ENCODE measurements around the gene DHCR7. TPM values are rescaled to one million over a fixed set of nuclear protein-coding genes. Genes with fewer than 3 reads are reported as not detected.

Gene DHCR7
- total RNA-seq, 1 experiment from 2014 or later: 286 TPM

DNA sequence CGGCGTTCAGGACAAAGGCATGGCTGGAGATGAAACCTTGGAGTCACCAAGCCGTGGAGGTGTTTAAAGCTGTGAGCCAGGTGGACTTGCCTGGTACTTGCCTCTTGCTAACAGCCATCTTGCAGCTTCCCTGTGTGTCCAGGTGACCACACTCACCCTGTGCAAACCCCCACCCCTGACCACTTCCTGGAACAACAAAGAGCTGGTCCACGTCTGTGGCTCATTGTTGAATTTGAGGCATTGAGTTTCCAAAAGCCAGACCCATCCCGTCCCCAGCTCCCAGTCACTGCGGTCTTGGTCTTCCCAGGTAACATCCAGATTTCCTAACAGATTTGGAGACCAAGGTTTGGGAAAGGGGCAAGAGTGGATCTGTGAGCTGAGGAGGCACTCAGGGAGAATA lies 18.5 kb downstream of the DHCR7 start:
- BruUV-seq (replicated peaks): no TSS peak
- no peak for DNase-seq (ENCODE audit: low spot score)
- H3K9me3 ChIP-seq (ENCODE audit: low read depth, low read length, poor library complexity, severe bottlenecking): no peaks in the 10 kb centered on the region
- CTCF ChIA-PET: no interaction called here
- H3K4me1 ChIP-seq (ENCODE audit: insufficient read depth, low read length, poor library complexity, severe bottlenecking): no peaks in the 10 kb centered on the region
- no peak for TF ChIP-seq EZH2 (IDR thresholded peaks at IDR 0.05; ENCODE audit: borderline replicate concordance, low read depth, low read length, poor library complexity, severe bottlenecking)
- TF ChIP-seq, protein P1, sequence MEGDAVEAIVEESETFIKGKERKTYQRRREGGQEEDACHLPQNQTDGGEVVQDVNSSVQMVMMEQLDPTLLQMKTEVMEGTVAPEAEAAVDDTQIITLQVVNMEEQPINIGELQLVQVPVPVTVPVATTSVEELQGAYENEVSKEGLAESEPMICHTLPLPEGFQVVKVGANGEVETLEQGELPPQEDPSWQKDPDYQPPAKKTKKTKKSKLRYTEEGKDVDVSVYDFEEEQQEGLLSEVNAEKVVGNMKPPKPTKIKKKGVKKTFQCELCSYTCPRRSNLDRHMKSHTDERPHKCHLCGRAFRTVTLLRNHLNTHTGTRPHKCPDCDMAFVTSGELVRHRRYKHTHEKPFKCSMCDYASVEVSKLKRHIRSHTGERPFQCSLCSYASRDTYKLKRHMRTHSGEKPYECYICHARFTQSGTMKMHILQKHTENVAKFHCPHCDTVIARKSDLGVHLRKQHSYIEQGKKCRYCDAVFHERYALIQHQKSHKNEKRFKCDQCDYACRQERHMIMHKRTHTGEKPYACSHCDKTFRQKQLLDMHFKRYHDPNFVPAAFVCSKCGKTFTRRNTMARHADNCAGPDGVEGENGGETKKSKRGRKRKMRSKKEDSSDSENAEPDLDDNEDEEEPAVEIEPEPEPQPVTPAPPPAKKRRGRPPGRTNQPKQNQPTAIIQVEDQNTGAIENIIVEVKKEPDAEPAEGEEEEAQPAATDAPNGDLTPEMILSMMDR (conservative IDR thresholded peaks at IDR 0.05; ENCODE audit: low read depth, low read length): no peak
- POLR2A ChIA-PET (ENCODE audit: low non-redundant PET): interaction anchor here (0.7 kb wide), 1 partner anchor 23 kb away, joined by 4 read pairs; the partner anchor contains the start of gene NADSYN1
- peaks cover 12% of the 10 kb centered on the region for H3K36me3 ChIP-seq (ENCODE audit: insufficient read depth, low read length, poor library complexity, severe bottlenecking)
- H3K27me3 ChIP-seq (replicated peaks; ENCODE audit: insufficient read depth, low read depth, low read length, poor library complexity): no peaks in the 10 kb centered on the region
- no peak overlapping the region for H3K4me3 ChIP-seq (ENCODE audit: low read depth, low read length, poor library complexity, severe bottlenecking)
- H3K27ac ChIP-seq (ENCODE audit: low read depth, low read length, poor library complexity, severe bottlenecking): no peak overlapping the region
- intact Hi-C loops (cut with micrococcal nuclease; ENCODE audit: unreplicated experiment): no loop called here

DNA sequence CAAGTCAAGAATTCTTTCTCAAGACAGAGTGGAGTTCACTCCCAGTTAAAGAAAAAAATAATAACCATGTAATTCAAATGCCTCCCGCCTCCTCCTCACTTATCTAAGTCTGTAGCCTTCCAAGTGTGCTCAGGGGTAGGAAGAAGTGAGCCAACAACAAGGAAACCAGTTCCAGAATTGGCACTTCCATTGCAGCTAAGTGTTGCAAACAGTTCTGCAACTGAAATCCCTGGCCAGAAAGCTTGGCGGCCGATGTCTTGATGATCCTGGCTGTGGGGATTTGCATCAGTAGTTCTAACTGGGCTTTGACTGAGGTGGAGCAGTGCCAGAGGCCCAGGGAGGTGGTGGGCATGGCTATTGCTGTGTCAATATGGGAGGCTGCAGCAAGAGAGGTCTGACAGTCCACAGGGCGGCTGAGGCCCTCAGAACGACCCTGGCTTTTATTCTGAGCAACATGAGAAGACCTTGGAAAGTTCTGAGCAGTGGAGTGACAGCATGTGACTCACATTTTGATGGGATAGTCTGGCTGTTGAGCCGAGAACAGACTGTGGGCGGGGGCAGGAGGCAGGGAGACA lies 19.2 kb downstream of the DHCR7 start:
- ChIA-PET CTCF (no interaction called here), POLR2A (ENCODE audit: low non-redundant PET) (no interaction called here)
- Histone ChIP-seq H3K4me1 (ENCODE audit: insufficient read depth, low read length, poor library complexity, severe bottlenecking) (no peaks in the 10 kb centered on the region), H3K9me3 (ENCODE audit: low read depth, low read length, poor library complexity, severe bottlenecking) (no peaks in the 10 kb centered on the region), H3K36me3 (ENCODE audit: insufficient read depth, low read length, poor library complexity, severe bottlenecking) (peaks cover 5% of the 10 kb centered on the region), H3K27me3 (replicated peaks; ENCODE audit: insufficient read depth, low read depth, low read length, poor library complexity) (no peaks in the 10 kb centered on the region), H3K27ac (ENCODE audit: low read depth, low read length, poor library complexity, severe bottlenecking) (no peak overlapping the region), H3K4me3 (ENCODE audit: low read depth, low read length, poor library complexity, severe bottlenecking) (no peak overlapping the region)
- intact Hi-C loops (cut with micrococcal nuclease; ENCODE audit: unreplicated experiment): no loop called here
- TF ChIP-seq, protein P1 (conservative IDR thresholded peaks at IDR 0.05; ENCODE audit: low read depth, low read length): no peak
- no peak for TF ChIP-seq EZH2 (IDR thresholded peaks at IDR 0.05; ENCODE audit: borderline replicate concordance, low read depth, low read length, poor library complexity, severe bottlenecking)
- no TSS peak for BruUV-seq (replicated peaks)
- no peak for DNase-seq (ENCODE audit: low spot score)

DNA sequence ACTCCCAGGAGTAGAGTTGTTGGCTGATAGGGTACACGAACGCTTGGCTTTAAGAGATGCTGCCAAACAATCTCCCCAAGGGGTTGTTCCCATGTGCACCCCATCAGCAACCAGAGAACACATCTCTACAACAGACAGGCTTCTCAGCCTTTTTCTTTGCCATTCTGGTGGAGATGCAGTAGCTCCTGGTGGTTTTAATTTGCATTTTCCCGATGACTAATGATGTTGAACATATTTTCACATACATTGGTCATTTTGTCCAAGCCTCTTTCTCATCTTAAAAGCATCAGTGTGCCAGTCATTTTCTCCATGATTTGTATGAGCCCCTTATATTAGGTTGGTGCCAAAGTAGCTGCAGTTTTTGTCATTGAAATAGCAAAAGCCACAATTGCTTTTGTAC lies 21.8 kb downstream of the DHCR7 start:
- ChIA-PET POLR2A (ENCODE audit: low non-redundant PET) (no interaction called here), CTCF (no interaction called here)
- DNase-seq (ENCODE audit: low spot score): no peak
- H3K27ac ChIP-seq (ENCODE audit: low read depth, low read length, poor library complexity, severe bottlenecking): no peak overlapping the region
- no peaks in the 10 kb centered on the region for H3K4me1 ChIP-seq (ENCODE audit: insufficient read depth, low read length, poor library complexity, severe bottlenecking)
- H3K9me3 ChIP-seq (ENCODE audit: low read depth, low read length, poor library complexity, severe bottlenecking): no peaks in the 10 kb centered on the region
- no peaks in the 10 kb centered on the region for H3K36me3 ChIP-seq (ENCODE audit: insufficient read depth, low read length, poor library complexity, severe bottlenecking)
- no peaks in the 10 kb centered on the region for H3K27me3 ChIP-seq (replicated peaks; ENCODE audit: insufficient read depth, low read depth, low read length, poor library complexity)
- H3K4me3 ChIP-seq (ENCODE audit: low read depth, low read length, poor library complexity, severe bottlenecking): no peak overlapping the region
- BruUV-seq (replicated peaks): no TSS peak
- TF ChIP-seq, protein P1 (conservative IDR thresholded peaks at IDR 0.05; ENCODE audit: low read depth, low read length): no peak
- TF ChIP-seq EZH2 (IDR thresholded peaks at IDR 0.05; ENCODE audit: borderline replicate concordance, low read depth, low read length, poor library complexity, severe bottlenecking): no peak
- intact Hi-C loops (cut with micrococcal nuclease; ENCODE audit: unreplicated experiment): no loop called here
